ENCODE results near the gene NPB.

Gene NPB

DNA sequence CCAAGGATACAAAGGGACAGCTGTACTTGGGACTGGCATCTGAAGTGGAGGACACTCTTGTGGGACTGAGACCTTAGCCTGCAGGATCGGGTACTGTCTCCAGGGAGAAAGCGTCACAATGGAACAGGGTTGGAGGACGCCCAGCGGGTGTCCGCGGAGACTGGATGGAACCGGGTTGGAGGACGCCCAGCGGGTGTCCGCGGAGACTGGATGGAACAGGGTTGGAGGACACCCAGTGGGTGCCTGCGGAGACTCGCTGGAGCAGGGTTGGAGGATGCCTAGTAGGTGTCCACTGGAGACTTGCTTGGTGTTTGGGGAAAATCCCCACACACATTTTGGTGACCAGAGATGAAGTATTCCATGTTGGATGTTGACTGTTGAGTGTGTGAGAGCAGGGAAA, 45.2 kb downstream of the NPB start, which contains the start of gene MYADML2:
Gene MYADML2 (minus strand): TSS at position 45 of the 400 bp plus-strand sequence. CDS start 5,492 bp downstream, outside the sequence.
- DNase-seq, result no peak

DNA sequence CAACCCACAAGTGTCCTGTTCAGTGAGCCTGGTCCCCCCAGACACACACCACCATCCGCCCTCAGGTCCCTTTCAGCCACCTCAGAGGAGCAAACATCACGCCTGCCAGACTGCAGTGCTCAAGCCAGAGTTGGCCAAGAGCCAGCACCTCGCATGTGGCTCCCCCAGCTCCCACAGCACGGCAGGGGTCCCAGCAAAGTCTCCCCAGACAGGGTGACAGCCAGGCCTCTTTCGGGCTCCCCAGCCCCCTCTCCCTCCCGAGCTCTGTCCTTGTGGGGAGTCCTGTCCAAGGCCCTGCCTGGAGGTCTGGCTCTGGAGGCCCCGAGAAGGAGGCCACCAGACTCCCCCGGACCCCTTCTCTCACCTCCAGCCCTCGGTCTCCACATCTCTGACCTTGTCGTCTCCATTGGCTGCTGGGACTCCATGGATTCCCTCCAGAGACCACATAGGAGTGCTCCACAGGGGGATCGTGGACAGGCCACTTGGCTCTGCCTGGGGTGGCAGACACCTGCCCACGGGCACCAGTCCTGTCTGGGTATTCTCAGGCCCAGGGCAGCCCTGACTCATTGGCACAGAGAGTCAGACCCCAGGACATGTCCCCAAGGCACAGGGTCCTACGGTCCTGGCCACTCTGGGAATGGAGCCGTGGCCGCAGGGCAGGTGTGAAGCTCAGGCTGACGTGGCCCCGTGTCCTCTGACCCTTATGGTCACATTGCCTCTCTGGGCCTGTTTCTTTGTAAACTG, 46.8 kb downstream of the NPB start:
- no peak for DNase-seq

DNA sequence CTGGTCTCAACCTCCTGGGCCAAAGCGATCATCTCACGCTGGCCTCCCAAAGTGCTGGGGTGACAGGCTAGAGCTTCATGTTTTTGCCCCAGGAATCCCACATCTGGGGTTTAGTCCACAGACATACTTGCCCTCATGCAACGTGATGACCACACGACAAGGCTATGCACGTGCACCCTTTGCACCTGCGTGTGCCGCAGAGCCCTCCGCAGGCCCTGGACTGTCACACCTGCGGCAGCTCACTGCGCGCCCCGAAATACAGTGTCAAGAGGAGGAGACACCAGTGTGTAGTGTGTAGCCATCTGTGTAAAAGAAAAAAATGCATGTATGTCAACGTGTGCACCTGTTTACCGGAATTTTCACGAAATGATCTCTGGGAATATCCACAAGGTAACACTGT, 48.5 kb downstream of the NPB start:
- no peak for DNase-seq

DNA sequence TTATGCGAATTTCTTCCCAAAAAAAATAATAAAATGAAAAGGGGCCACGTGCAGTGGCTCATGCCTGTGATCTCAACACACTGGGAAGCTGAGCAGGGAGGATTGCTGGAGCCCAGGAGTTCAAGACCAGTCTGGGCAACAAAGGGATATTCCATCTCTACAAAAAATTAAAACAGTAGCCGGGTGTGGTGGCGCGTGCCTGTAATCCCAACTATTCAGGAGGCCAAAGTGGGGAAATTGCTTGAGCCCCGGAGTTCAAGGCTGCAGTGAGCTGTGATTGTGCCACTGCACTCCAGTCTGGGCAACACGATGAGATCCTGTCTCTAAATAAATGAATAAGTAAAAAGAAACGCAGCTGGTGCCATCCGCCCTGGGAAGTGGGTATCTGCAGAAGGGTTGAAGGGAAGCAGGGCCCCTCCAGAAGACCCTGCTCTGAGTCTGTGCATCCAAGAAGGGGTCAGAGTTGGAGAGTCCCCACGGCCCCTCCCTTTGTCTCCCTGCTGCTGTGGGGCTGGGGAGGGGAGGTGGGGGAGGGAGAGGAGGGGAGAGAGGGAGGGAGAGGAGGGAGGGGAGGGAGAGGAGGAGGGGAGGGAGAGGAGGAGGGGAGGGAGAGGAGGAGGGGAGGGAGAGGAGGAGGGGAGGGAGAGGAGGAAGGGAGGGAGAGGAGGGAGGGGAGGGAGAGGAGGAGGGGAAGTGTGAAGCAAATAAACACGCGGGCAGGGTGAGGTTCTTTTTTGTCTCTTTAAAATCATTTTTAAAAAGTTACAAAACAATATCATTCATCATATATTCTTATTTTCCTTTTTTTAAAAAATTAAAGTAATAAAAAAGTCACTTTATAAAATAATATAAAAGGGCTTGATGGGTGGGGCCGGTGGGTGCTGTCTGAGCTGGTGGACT, 50.0 kb downstream of the NPB start:
- DNase-seq, result no peak

Data from NCI-H748 treated with DMSO at 0.1 percent for 48 hours (cell line).